Omental fat pad (tissue), 4 donors: Measurements from ENCODE around the gene PTCHD1. TPM values are rescaled to one million over a fixed set of nuclear protein-coding genes. Genes with fewer than 3 reads are reported as not detected.

Source experiments
- ATAC-seq: fragments of 150-250 bp; one replicate; pipeline ENCODE4 v1.9.1; 2016; ENCODE audit warnings: mild to moderate bottlenecking, moderate library complexity; ENCODE audit not compliant: low FRiP score
- DNase-seq: peaks from one replicate; pipeline ENCODE4 v3.0.0-alpha.2; 2019; ENCODE audit warnings: low spot score
- total RNA-seq, 4 donors: library from RNA; depleted of rRNA; stranded (reverse); fragments of >200 nt; gene quantifications; one replicate each; pipeline ENCODE4 v1.1.0, GENCODE V29; 2016
- TF ChIP-seq, protein P1 (sequence below), 3 donors: fragments of 450-650 bp; IDR thresholded peaks; one replicate each; pipeline ENCODE4 v1.5.1; 2016 to 2017; ENCODE audit warnings: antibody characterized with exemption in 3 of 3, mild to moderate bottlenecking in 3 of 3, moderate library complexity in 2 of 3

PTCHD1 gene
- total RNA-seq, 4 donors from 2014 or later: 0.06 to 2.0 (median 0.17) TPM

DNA sequence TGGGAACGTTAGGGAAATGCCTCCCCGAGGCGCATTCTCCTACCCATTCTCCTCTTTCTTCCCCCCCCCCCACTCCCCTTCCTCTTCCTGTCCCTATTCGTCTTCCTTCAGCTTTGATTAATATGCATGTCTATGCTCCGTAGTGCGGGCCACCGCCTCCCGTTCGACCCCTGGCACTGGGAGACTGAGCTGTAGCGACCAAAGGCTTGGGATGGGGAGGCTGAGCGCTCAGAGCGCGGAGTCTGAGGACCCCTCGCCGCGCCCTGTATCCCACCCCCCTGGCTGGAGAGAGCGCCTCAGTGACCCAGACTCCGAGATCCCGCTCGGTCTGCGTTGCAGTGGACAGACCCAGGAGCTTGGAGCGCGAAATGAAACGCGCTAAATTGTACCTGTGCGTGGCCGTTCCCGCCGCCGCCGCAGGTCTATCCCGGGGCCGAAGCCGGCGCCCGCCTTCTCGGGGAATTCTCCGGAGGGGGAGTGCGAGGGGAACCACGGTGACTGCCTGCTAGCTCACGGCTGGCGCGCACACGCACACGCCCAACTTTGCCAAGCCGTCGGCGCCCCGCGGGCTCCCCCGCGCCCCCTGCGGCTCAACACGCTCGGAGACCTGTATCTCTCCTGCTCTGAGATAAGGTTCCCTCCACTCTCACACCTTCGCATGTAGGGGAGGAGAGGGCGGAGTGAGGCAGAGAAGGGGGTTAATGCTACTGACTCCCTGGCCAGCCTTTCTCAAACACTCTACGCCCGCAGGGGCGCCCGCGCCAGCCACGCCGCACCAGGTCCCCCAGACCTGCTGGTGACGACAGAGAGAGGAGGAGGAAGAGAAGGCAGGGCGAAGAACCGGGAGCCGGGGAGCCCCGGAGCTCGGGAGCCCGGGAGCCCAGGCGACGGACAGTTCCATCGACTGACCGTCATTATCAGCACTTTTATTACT is 1.5 kb upstream of the PTCHD1 start:
- peak; percentile 11 for ATAC-seq
- TF ChIP-seq, protein P1, sequence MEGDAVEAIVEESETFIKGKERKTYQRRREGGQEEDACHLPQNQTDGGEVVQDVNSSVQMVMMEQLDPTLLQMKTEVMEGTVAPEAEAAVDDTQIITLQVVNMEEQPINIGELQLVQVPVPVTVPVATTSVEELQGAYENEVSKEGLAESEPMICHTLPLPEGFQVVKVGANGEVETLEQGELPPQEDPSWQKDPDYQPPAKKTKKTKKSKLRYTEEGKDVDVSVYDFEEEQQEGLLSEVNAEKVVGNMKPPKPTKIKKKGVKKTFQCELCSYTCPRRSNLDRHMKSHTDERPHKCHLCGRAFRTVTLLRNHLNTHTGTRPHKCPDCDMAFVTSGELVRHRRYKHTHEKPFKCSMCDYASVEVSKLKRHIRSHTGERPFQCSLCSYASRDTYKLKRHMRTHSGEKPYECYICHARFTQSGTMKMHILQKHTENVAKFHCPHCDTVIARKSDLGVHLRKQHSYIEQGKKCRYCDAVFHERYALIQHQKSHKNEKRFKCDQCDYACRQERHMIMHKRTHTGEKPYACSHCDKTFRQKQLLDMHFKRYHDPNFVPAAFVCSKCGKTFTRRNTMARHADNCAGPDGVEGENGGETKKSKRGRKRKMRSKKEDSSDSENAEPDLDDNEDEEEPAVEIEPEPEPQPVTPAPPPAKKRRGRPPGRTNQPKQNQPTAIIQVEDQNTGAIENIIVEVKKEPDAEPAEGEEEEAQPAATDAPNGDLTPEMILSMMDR (IDR thresholded peaks at IDR 0.05): no peak
- no peak for DNase-seq

DNA sequence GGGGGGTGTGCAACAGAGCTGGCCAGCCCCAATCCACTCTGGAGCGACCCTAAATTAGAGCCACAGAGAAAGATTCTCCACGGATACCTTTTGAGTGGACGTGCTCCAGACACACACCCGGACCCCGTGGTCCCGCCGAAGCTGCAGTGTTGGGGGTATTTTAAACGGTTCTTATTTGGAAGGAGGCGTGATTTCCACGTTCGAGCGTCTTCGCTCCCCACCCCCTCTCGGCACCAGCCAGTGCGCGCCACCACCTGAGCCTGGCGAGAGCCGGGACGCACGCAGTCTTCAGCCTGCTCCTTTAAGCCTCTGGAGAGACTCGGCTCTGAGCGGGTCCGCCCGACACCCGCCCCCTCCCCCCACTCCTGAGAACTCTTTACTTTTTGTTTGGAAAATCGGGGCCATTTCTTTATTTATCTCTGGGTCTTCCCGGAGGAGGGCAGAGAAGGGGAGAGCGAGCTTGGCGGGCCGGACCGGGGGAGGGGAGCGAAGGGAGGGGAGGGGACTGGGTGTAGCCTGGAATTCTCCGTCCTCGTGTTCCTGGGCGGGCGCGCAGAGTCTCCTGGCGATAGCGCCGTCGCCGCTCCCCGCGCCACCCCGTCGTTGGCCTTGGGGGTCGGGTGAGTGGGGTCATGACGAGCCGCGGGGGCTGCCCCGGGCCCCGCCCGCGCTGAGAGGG is 668 bp upstream of the PTCHD1 start:
- ATAC-seq: no peak
- no peak for DNase-seq
- TF ChIP-seq, protein P1 (IDR thresholded peaks at IDR 0.05): no peak

DNA sequence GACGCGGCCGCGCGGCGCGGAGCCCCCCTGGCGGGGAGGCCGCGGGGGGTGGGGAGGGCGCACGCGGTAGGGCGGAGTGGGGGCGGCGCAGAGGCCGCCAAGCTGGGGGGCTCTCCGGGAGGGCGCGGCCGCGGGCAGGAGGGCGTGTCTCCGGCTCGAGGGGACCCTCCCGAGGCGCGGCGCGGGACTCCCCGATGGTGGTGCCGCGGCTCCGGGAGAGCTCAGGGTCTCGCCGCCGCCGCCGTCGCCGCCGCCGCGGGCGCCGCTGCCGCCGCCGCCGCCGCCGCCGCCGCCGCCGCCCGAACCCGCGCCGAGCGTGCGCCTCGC is 165 bp upstream of the PTCHD1 start:
- TF ChIP-seq, protein P1 (IDR thresholded peaks at IDR 0.05): no peak
- DNase-seq (no peak), ATAC-seq (no peak)

DNA sequence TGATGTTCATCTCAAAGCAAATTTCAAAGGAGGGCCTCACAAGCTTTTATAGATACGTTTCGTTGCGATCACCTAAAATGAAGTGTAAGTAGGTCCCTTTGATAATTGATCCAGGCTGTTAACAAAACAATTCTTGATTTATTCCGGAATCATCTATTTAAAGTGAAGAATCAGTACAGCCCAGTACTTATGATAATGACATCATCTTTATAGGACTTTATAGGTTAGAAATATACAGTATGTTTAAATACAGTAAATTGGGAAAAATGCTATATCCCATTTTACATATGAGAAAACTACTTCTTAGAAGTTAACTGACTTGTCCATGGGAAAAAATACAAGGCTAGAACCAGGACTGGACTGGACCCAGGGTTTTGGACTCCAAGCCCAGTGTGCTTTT is 3.7 kb downstream of the PTCHD1 start:
- TF ChIP-seq, protein P1 (IDR thresholded peaks at IDR 0.05): no peak
- ATAC-seq (no peak), DNase-seq (no peak)

DNA sequence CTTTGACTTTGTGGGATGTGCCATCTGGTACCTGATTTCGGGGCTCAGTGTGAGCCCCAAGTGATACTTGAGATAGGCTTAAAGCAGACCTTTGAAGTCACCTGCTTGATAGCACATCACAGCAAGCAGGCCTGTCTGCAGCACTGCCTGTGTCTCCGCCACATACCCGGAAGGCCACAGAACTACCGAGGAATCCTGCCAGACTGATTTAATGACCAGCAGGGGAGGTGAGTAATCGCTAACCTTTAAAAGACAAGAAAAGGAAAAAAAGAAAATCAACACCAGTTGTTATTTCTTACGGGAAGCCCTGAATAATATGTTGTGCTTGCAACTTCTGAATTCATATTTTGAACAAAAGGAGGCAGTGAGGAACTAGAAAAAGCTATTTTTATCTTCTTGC is 6.8 kb downstream of the PTCHD1 start:
- DNase-seq: no peak
- no peak for ATAC-seq
- TF ChIP-seq, protein P1 (IDR thresholded peaks at IDR 0.05): no peak

DNA sequence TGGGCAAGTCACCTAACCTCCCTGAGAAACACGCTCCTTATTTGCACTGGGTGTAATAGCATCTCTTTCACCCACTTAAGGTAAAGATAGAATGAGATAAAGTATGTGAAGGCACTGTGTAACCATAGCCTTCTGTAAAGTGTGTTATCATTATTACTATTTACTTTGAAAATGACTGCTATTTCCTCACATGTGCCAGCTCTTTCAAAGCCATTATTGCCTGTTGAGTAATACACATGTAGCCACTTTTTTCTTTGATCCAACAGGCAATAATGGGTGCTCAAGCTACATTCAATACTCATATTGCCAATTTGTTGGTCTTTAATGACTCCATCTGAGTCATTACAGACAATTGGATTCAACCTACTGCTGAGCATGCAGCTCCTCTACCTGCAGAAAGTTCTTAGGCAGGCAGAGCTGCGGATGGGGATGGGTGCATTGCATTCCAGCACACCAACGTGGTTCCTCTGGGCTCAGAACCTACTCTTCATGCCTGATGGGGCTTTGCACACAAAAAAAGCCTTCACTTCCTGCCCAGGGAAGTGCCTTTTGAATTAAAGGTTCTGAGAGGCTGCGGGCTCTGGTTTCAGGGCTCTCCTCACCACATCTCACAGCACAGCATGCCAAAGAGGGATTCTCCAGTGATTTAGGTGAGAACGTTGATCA is 9.7 kb downstream of the PTCHD1 start:
- ATAC-seq: no peak
- no peak for DNase-seq

More for the DNA sequence above, 9.7 kb downstream of the PTCHD1 start:
- TF ChIP-seq, protein P1 (IDR thresholded peaks at IDR 0.05): no peak
